Measurements from ENCODE around the gene BICD2. TPM values are rescaled to one million over a fixed set of nuclear protein-coding genes. Genes with fewer than 3 reads are reported as not detected.

BICD2 gene
- total and polyA plus RNA-seq, 2 of the 8 experiments (the other 6 are each of a cell fraction or from before 2014, with no cell fraction given), result 6.6 to 22.8 TPM

GRCh38 chr9:92795000-92795399 is 30.4 kb upstream of the BICD2 start (continued):
- TF ChIP-seq CHD7 (IDR thresholded peaks at IDR 0.05; ENCODE audit: insufficient replicate concordance, low read length) (no peak), MAFK (IDR thresholded peaks at IDR 0.05; ENCODE audit: low read depth, low read length) (no peak), USF2 (IDR thresholded peaks at IDR 0.05; ENCODE audit: low read length) (no peak), POLR2A (IDR thresholded peaks at IDR 0.05; ENCODE audit: control extremely low read depth in 1 of 2, low read depth in 2 of 2, low read length in 2 of 2) (no peak), TCF12 (IDR thresholded peaks at IDR 0.05; ENCODE audit: low read depth, low read length) (no peak), SIRT6 (IDR thresholded peaks at IDR 0.05; ENCODE audit: low read length) (no peak), BCL11A (IDR thresholded peaks at IDR 0.05; ENCODE audit: low read depth in 2 of 2, low read length in 2 of 2) (no peak), SP1 (IDR thresholded peaks at IDR 0.05; ENCODE audit: low read depth, low read length) (no peak), RFX5 (IDR thresholded peaks at IDR 0.05; ENCODE audit: borderline replicate concordance, low read depth, low read length) (no peak), CTBP2 (IDR thresholded peaks at IDR 0.05; ENCODE audit: borderline replicate concordance, insufficient read depth, insufficient read length, low read length) (no peak), POU5F1 (IDR thresholded peaks at IDR 0.05; ENCODE audit: low read depth, low read length) (no peak)

Data from H1 (cell line).